B cell (primary cell): ENCODE results near the gene CLDN7. TPM values are rescaled to one million over a fixed set of nuclear protein-coding genes. Genes with fewer than 3 reads are reported as not detected.

Source experiments
- ATAC-seq: fragments of 200-7000 bp; cut with Tn5 transposase; one replicate; pipeline ENCODE4 v1.10.0; 2021; ENCODE audit warnings: low read depth, mild to moderate bottlenecking, moderate number of reproducible peaks, moderate library complexity
- CTCF ChIA-PET: fragments of 350-600 bp; sonication (Branson Sonifier 250); formaldehyde crosslinking; loops from one replicate; lab custom pipeline; 2021; ENCODE audit warnings: antibody characterized with exemption, inconsistent platforms; lab: Charles Lee
- POLR2A ChIA-PET: fragments of 350-600 bp; sonication (Branson Sonifier 250); formaldehyde crosslinking; loops from one replicate; lab custom pipeline; 2021; ENCODE audit warnings: antibody characterized with exemption; lab: Charles Lee
- DNase-seq: peaks from one replicate; pipeline ENCODE4 v3.0.0; 2013
- H2AFZ ChIP-seq: 2 replicates; pipeline ENCODE4 v1.6.1; 2012; ENCODE audit warnings: mild to moderate bottlenecking, low read depth, low read length; ENCODE audit not compliant: insufficient read depth, poor library complexity, severe bottlenecking
- H3K27ac ChIP-seq, 2 donors: 1 replicate in 1 of 2; 2 replicates in 1 of 2; pipeline ENCODE4 v1.5.1; 2012 to 2013; ENCODE audit warnings: low read length in 2 of 2, mild to moderate bottlenecking in 2 of 2, moderate library complexity in 1 of 2
- H3K27me3 ChIP-seq, 4 experiments: fragments of 200-600 bp in 1 of 4; sonication (generic) in 1 of 4; replicated peaks in 1 of 4; 1 replicate in 2 of 4; 2 replicates in 2 of 4; pipeline versions ENCODE4 v1.6.1 to v1.7.0; 2013 to 2016; ENCODE audit warnings: low read length in 3 of 4, mild to moderate bottlenecking in 2 of 4, mixed read lengths in 1 of 4, moderate library complexity in 1 of 4; ENCODE audit not compliant: insufficient read depth in 4 of 4, control insufficient read depth in 3 of 4; ENCODE audit errors: control extremely low read depth in 1 of 4
- H3K36me3 ChIP-seq, 2 experiments: replicated peaks in 1 of 2; 1 replicate in 1 of 2; 2 replicates in 1 of 2; pipeline versions ENCODE4 v1.6.1 to v1.7.1; 2013; ENCODE audit warnings: low read length in 1 of 2; ENCODE audit not compliant: insufficient read depth in 2 of 2, control insufficient read depth in 1 of 2; ENCODE audit errors: control extremely low read depth in 1 of 2, extremely low read depth in 1 of 2
- H3K4me1 ChIP-seq, 2 donors: fragments of 200-600 bp in 1 of 2; sonication (generic) in 1 of 2; 1 replicate in 1 of 2; 2 replicates in 1 of 2; pipeline versions ENCODE4 v1.5.1 to v1.6.1; 2013 to 2017; ENCODE audit warnings: low read length in 2 of 2; ENCODE audit not compliant: control insufficient read depth in 2 of 2, insufficient read depth in 2 of 2
- H3K4me2 ChIP-seq: replicated peaks from 2 replicates; pipeline ENCODE3; 2012; ENCODE audit warnings: mild to moderate bottlenecking, low read depth, low read length; ENCODE audit not compliant: poor library complexity, severe bottlenecking
- H3K4me3 ChIP-seq, 5 experiments: fragments of 200-600 bp in 1 of 5; sonication (generic) in 1 of 5; 1 replicate in 3 of 5; 2 replicates in 2 of 5; pipeline versions ENCODE4 v1.5.1 to v1.7.0; 2011 to 2016; ENCODE audit warnings: low read length in 4 of 5, mild to moderate bottlenecking in 4 of 5, low read depth in 2 of 5, control low read depth in 1 of 5, moderate library complexity in 1 of 5; ENCODE audit not compliant: insufficient read depth in 1 of 5; ENCODE audit errors: control extremely low read depth in 1 of 5, extremely low read depth in 1 of 5
- H3K79me2 ChIP-seq: fragments of 200-600 bp; sonication (generic); one replicate; pipeline ENCODE4 v1.6.0; 2016; ENCODE audit warnings: low read length; ENCODE audit not compliant: control insufficient read depth, insufficient read depth
- H3K9ac ChIP-seq: fragments of 200-600 bp; sonication (generic); 2 replicates; pipeline ENCODE4 v1.6.1; 2017; ENCODE audit warnings: mild to moderate bottlenecking, low read length, moderate library complexity
- H3K9me3 ChIP-seq, 3 donors: one replicate each; pipeline versions ENCODE4 v1.6.1 to v1.7.1; 2013; ENCODE audit warnings: low read length in 2 of 3; ENCODE audit not compliant: control insufficient read depth in 2 of 3, insufficient read depth in 1 of 3; ENCODE audit errors: control extremely low read depth in 1 of 3
- H4K20me1 ChIP-seq: 2 replicates; pipeline ENCODE4 v1.6.0; 2012; ENCODE audit warnings: mild to moderate bottlenecking, low read length; ENCODE audit not compliant: insufficient read depth, control insufficient read depth, poor library complexity, severe bottlenecking
- H3K27ac Mint-ChIP-seq: one replicate; pipeline ENCODE4 v1.8.0; 2021; ENCODE audit warnings: mixed read lengths
- H3K27me3 Mint-ChIP-seq: one replicate; pipeline ENCODE4 v1.8.0; 2021; ENCODE audit warnings: mixed read lengths
- H3K4me1 Mint-ChIP-seq: one replicate; pipeline ENCODE4 v1.8.0; 2021; ENCODE audit warnings: mixed read lengths
- H3K4me3 Mint-ChIP-seq: one replicate; pipeline ENCODE4 v1.8.0; 2021; ENCODE audit warnings: mixed read lengths
- H3K9me3 Mint-ChIP-seq: one replicate; pipeline ENCODE4 v1.8.0; 2022; ENCODE audit warnings: mixed read lengths; ENCODE audit not compliant: insufficient read depth
- EZH2 ChIP-seq: IDR thresholded peaks from 2 replicates; pipeline ENCODE4 v1.6.1; 2012; ENCODE audit warnings: borderline replicate concordance, low read depth, mild to moderate bottlenecking, moderate library complexity, low read length; ENCODE audit not compliant: insufficient read depth, poor library complexity, severe bottlenecking
- WGBS: methylation state at CpG from one replicate; pipeline ENCODE4 v1.1.5; 2013; ENCODE audit warnings: missing lambda C conversion rate; ENCODE audit not compliant: insufficient coverage; 5-methylcytosine and 5-hydroxymethylcytosine counted together
- intact Hi-C: fragments of 100-400 bp; cut with micrococcal nuclease; formaldehyde crosslinking; loops from one replicate; pipeline ENCODE4 v1.10.0; 2022
- polyA plus RNA-seq: library from polyadenylated mRNA; depleted of rRNA; stranded (reverse); fragments of >200 nt; gene quantifications from 2 replicates; pipeline ENCODE4 v1.2.3, GENCODE V29; 2012
- total RNA-seq, 2 donors: library from RNA; stranded (reverse); fragments of 120-200 nt in 1 of 2; gene quantifications; 1 replicate in 1 of 2; 2 replicates in 1 of 2; pipeline versions ENCODE4 v1.2.3 to v1.2.4, GENCODE V29; 2013 to 2022
- TF ChIP-seq, protein P1 (sequence below): fragments of 200-600 bp; IDR thresholded peaks from one replicate; pipeline ENCODE4 v1.8.0; 2022; ENCODE audit warnings: antibody characterized with exemption, mild to moderate bottlenecking

CLDN7 gene
- total and polyA plus RNA-seq, 2 donors (not counting 1 experiment from before 2014, with no cell fraction given), result 1.2 to 5.8 TPM

- Histone ChIP-seq H2AFZ (peak overlapping the region; percentile 65), H3K4me3 (peak overlapping the region; percentile 74 to 97 (median 75)), H4K20me1 (peaks cover 22% of the 10 kb centered on the region), H3K9ac (peak overlapping the region; percentile 94), H3K4me2 (peak overlapping the region; percentile 79), H3K9me3 (no peaks in the 10 kb centered on the region), H3K27ac (peak overlapping the region; percentile 55 to 85), H3K27me3 (no peaks in the 10 kb centered on the region), H3K36me3 (peaks cover 0 to 25% of the 10 kb centered on the region in 2 experiments), H3K79me2 (peaks cover 50% of the 10 kb centered on the region), H3K4me1 (peaks cover 44 to 53% of the 10 kb centered on the region in 2 donors)
- Mint-ChIP-seq H3K9me3 (no peaks in the 10 kb centered on the region), H3K4me3 (peak overlapping the region; percentile 98), H3K27me3 (no peaks in the 10 kb centered on the region), H3K27ac (peak overlapping the region; percentile 100), H3K4me1 (peaks cover 65% of the 10 kb centered on the region)
- intact Hi-C loops, result loop anchor here (1.0 to 5.0 kb wide), 7 partner anchors 19 to 448 kb away; partner anchors contain the start of genes ACADVL, DLG4, EIF5A and SENP3
- ATAC-seq (no peak), DNase-seq (peak; percentile 69)
- ChIA-PET CTCF (interaction anchor here (0.6 to 5.0 kb wide), 3 partner anchors 13 to 374 kb away, joined by 5 to 36 read pairs (median 6); partner anchors contain the start of genes ACADVL, CTDNEP1, DLG4 and ELP5), POLR2A (interaction anchor here (0.6 to 13.1 kb wide), 11 partner anchors 12 to 1783 kb away, joined by 3 to 157 read pairs (median 3); partner anchors contain the start of genes ACADVL, CTDNEP1, DLG4 and ELP5)
- TF ChIP-seq, protein P1, sequence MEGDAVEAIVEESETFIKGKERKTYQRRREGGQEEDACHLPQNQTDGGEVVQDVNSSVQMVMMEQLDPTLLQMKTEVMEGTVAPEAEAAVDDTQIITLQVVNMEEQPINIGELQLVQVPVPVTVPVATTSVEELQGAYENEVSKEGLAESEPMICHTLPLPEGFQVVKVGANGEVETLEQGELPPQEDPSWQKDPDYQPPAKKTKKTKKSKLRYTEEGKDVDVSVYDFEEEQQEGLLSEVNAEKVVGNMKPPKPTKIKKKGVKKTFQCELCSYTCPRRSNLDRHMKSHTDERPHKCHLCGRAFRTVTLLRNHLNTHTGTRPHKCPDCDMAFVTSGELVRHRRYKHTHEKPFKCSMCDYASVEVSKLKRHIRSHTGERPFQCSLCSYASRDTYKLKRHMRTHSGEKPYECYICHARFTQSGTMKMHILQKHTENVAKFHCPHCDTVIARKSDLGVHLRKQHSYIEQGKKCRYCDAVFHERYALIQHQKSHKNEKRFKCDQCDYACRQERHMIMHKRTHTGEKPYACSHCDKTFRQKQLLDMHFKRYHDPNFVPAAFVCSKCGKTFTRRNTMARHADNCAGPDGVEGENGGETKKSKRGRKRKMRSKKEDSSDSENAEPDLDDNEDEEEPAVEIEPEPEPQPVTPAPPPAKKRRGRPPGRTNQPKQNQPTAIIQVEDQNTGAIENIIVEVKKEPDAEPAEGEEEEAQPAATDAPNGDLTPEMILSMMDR, result no peak
- no peak for TF ChIP-seq EZH2
- under 1% methylated on average over 25 of the region's 39 CpGs for WGBS
Measured at GRCh38 chr17:7238420-7239090, 23.7 kb downstream of the CLDN7 start.
